ENCODE results near the gene PDSS2.

- TF ChIP-seq GATA2 (IDR thresholded peaks at IDR 0.05; ENCODE audit: low read depth, low read length): no peak
- TF ChIP-seq GATA3 (IDR thresholded peaks at IDR 0.05; ENCODE audit: low read depth, low read length): no peak
Observed at GRCh38 chr6:107209406-107210305, 249.7 kb downstream of the PDSS2 start.
